ENCODE data around the gene HNRNPH1. TPM values are rescaled to one million over a fixed set of nuclear protein-coding genes. Genes with fewer than 3 reads are reported as not detected.

Gene HNRNPH1
- total and polyA plus RNA-seq, 4 donors: 102 to 583 (median 348) TPM

DNA sequence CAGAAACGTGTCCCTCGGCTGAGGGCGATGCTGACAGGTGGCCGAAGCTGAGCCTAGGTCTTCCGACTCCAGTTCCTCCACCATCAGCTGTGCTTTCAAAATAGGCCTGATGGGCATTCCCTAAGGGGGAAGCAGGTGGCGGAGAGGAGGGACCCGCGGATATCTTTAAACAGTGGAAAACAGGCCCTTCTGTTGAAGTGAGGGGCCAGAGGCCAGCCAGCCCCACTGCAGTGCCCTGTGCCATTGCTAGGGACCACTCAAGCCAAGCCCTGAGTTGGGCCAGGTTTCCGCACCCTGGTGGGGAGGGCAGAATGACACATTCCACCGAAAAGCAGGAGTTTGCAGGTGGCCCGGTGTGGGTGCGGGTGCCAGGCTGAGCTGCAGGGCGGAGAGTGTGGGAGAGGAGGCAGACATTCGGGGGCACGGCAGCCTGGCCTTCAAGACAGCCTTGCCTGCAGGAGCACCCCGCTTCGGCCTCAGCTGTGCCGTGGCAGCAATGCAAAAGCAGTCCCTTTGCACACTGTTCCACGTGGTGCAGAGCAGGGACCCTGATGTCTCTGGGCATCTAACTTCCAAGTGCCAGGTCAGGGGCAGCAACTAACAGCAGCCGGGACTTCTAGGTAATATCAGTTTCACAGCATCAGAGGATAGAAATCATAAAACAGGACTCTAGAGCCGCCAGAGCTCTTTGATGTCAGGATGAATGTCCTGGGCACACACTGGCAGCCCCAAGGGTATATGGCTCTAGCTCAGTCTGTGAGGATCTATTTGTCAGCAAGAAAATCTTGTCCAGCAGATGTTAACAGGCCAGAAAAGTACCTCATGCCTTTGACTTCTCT is 17.2 kb downstream of the HNRNPH1 start:
- Histone ChIP-seq H3K4me3 (ENCODE audit: low read depth in 1 of 3, low read length in 3 of 3) (no peak overlapping the region), H3K27ac (ENCODE audit: low read depth in 1 of 2, low read length in 2 of 2) (no peak overlapping the region), H3K9ac (ENCODE audit: low read depth in 1 of 2, low read length in 2 of 2) (no peak overlapping the region), H3K36me3 (ENCODE audit: control insufficient read depth in 4 of 4, insufficient read depth in 3 of 4, low read depth in 1 of 4, low read length in 3 of 4) (peaks cover 11 to 61% (median 40%) of the 10 kb centered on the region in 4 donors), H3K27me3 (ENCODE audit: control insufficient read depth in 4 of 4, insufficient read depth in 4 of 4, low read length in 3 of 4) (no peaks in the 10 kb centered on the region), H3K4me1 (ENCODE audit: control insufficient read depth in 4 of 4, insufficient read depth in 4 of 4, low read length in 3 of 4) (peaks cover 0 to 6% (median 3%) of the 10 kb centered on the region in 4 donors), H3K9me3 (ENCODE audit: control insufficient read depth in 4 of 4, low read length in 3 of 4) (no peaks in the 10 kb centered on the region)
- WGBS: 93% methylated on average over 21 of the region's 21 CpGs
- DNase-seq (ENCODE audit: low spot score): no peak
- TF ChIP-seq, protein P1, sequence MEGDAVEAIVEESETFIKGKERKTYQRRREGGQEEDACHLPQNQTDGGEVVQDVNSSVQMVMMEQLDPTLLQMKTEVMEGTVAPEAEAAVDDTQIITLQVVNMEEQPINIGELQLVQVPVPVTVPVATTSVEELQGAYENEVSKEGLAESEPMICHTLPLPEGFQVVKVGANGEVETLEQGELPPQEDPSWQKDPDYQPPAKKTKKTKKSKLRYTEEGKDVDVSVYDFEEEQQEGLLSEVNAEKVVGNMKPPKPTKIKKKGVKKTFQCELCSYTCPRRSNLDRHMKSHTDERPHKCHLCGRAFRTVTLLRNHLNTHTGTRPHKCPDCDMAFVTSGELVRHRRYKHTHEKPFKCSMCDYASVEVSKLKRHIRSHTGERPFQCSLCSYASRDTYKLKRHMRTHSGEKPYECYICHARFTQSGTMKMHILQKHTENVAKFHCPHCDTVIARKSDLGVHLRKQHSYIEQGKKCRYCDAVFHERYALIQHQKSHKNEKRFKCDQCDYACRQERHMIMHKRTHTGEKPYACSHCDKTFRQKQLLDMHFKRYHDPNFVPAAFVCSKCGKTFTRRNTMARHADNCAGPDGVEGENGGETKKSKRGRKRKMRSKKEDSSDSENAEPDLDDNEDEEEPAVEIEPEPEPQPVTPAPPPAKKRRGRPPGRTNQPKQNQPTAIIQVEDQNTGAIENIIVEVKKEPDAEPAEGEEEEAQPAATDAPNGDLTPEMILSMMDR (IDR thresholded peaks at IDR 0.05; ENCODE audit: low read depth, low read length, missing input control): no peak
- TF ChIP-seq JUND (IDR thresholded peaks at IDR 0.05): no peak
- TF ChIP-seq RXRA (IDR thresholded peaks at IDR 0.05): no peak
- TF ChIP-seq HNF4A (conservative IDR thresholded peaks at IDR 0.05): no peak
- no peak for TF ChIP-seq SP1 (IDR thresholded peaks at IDR 0.05)
- no peak for TF ChIP-seq RAD21 (IDR thresholded peaks at IDR 0.05)
- no peak for TF ChIP-seq GABPA (IDR thresholded peaks at IDR 0.05 in 1 of 2, conservative IDR thresholded peaks at IDR 0.05 in 1 of 2)
- TF ChIP-seq YY1 (IDR thresholded peaks at IDR 0.05): no peak
- no peak for TF ChIP-seq FOXA2 (IDR thresholded peaks at IDR 0.05)
- TF ChIP-seq, protein P2, sequence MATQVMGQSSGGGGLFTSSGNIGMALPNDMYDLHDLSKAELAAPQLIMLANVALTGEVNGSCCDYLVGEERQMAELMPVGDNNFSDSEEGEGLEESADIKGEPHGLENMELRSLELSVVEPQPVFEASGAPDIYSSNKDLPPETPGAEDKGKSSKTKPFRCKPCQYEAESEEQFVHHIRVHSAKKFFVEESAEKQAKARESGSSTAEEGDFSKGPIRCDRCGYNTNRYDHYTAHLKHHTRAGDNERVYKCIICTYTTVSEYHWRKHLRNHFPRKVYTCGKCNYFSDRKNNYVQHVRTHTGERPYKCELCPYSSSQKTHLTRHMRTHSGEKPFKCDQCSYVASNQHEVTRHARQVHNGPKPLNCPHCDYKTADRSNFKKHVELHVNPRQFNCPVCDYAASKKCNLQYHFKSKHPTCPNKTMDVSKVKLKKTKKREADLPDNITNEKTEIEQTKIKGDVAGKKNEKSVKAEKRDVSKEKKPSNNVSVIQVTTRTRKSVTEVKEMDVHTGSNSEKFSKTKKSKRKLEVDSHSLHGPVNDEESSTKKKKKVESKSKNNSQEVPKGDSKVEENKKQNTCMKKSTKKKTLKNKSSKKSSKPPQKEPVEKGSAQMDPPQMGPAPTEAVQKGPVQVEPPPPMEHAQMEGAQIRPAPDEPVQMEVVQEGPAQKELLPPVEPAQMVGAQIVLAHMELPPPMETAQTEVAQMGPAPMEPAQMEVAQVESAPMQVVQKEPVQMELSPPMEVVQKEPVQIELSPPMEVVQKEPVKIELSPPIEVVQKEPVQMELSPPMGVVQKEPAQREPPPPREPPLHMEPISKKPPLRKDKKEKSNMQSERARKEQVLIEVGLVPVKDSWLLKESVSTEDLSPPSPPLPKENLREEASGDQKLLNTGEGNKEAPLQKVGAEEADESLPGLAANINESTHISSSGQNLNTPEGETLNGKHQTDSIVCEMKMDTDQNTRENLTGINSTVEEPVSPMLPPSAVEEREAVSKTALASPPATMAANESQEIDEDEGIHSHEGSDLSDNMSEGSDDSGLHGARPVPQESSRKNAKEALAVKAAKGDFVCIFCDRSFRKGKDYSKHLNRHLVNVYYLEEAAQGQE (IDR thresholded peaks at IDR 0.05): no peak

DNA sequence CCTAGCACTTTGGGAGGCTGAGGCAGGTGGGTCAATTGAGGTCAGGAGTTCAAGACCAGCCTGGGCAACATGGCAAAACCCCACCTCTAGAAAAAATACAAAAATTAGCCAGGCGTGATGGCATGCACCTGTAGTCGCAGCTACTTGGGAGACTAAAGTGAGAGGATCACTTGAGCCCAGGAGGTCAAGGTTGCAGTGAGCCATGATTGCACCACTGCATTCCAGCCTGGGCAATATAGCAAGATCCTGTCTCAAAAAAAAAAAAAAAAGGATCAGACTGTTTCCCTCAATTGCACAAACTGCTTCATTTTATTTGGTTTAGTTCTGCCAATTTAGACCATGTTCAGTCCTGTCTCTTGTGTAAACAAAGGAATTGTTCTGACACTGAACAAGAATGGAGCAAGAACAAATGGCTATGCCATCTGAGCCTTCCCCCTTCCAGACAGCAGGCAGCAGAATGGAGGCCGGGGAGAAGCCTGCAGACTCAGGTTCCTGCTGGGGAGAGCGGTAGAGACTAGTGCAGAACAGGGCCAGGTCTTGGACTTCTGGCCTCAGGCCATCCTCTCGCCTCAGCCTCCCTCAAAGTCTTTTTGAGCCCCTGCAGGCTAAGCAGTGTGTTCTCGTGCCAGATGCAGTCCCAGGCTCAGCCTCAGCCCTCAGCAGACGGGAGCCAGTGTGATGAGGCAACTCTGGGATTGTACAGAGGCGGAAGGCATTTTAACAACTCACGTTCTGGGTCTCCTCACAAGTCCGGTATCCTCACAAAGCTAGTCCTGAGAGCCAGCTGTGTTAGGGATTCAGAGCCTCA is 18.2 kb downstream of the HNRNPH1 start:
- TF ChIP-seq, protein P2 (IDR thresholded peaks at IDR 0.05): no peak
- TF ChIP-seq, protein P3, sequence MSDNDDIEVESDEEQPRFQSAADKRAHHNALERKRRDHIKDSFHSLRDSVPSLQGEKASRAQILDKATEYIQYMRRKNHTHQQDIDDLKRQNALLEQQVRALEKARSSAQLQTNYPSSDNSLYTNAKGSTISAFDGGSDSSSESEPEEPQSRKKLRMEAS (IDR thresholded peaks at IDR 0.05): no peak
- no peak for TF ChIP-seq TAF1 (conservative IDR thresholded peaks at IDR 0.05)
- TF ChIP-seq HNF4A (conservative IDR thresholded peaks at IDR 0.05): peak; percentile 8 to 34
- TF ChIP-seq YY1 (IDR thresholded peaks at IDR 0.05): no peak
- TF ChIP-seq, protein P4, sequence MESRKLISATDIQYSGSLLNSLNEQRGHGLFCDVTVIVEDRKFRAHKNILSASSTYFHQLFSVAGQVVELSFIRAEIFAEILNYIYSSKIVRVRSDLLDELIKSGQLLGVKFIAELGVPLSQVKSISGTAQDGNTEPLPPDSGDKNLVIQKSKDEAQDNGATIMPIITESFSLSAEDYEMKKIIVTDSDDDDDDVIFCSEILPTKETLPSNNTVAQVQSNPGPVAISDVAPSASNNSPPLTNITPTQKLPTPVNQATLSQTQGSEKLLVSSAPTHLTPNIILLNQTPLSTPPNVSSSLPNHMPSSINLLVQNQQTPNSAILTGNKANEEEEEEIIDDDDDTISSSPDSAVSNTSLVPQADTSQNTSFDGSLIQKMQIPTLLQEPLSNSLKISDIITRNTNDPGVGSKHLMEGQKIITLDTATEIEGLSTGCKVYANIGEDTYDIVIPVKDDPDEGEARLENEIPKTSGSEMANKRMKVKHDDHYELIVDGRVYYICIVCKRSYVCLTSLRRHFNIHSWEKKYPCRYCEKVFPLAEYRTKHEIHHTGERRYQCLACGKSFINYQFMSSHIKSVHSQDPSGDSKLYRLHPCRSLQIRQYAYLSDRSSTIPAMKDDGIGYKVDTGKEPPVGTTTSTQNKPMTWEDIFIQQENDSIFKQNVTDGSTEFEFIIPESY (IDR thresholded peaks at IDR 0.05): no peak
- TF ChIP-seq JUND (IDR thresholded peaks at IDR 0.05): no peak
- TF ChIP-seq HNF4G (IDR thresholded peaks at IDR 0.05): no peak
- peak; percentile 40 for TF ChIP-seq NR2F2 (IDR thresholded peaks at IDR 0.05)
- no peak for TF ChIP-seq SP1 (IDR thresholded peaks at IDR 0.05)
- peak; percentile 68 for TF ChIP-seq FOXA2 (IDR thresholded peaks at IDR 0.05)
- TF ChIP-seq FOXA1 (IDR thresholded peaks at IDR 0.05): peak; percentile 20
- no peak for TF ChIP-seq RXRA (IDR thresholded peaks at IDR 0.05)
- DNase-seq (ENCODE audit: low spot score): no peak
- H3K27ac ChIP-seq (ENCODE audit: low read depth in 1 of 2, low read length in 2 of 2): no peak overlapping the region
- no peaks in the 10 kb centered on the region for H3K9me3 ChIP-seq (ENCODE audit: control insufficient read depth in 4 of 4, low read length in 3 of 4)
- no peak overlapping the region for H3K9ac ChIP-seq (ENCODE audit: low read depth in 1 of 2, low read length in 2 of 2)
- no peaks in the 10 kb centered on the region for H3K27me3 ChIP-seq (ENCODE audit: control insufficient read depth in 4 of 4, insufficient read depth in 4 of 4, low read length in 3 of 4)
- peaks cover 11 to 54% (median 30%) of the 10 kb centered on the region in 4 donors for H3K36me3 ChIP-seq (ENCODE audit: control insufficient read depth in 4 of 4, insufficient read depth in 3 of 4, low read depth in 1 of 4, low read length in 3 of 4)
- WGBS: 74% methylated on average over 10 of the region's 10 CpGs
- H3K4me3 ChIP-seq (ENCODE audit: low read depth in 1 of 3, low read length in 3 of 3): no peak overlapping the region
- H3K4me1 ChIP-seq (ENCODE audit: control insufficient read depth in 4 of 4, insufficient read depth in 4 of 4, low read length in 3 of 4): peaks cover 0 to 6% (median 3%) of the 10 kb centered on the region in 4 donors

Data from liver (tissue), 9 donors.